WI38 (cell line): ENCODE data around the gene STYX.

ENCODE experiments used
- H3K4me3 ChIP-seq: 2 replicates; pipeline ENCODE4 v1.5.1; 2011; ENCODE audit warnings: low read depth, mild to moderate bottlenecking, control low read depth, low read length
- TF ChIP-seq, protein P1 (sequence below): IDR thresholded peaks from 2 replicates; pipeline ENCODE4 v1.5.1; 2012; ENCODE audit warnings: low read depth, mild to moderate bottlenecking, control low read depth, low read length

Gene STYX

DNA sequence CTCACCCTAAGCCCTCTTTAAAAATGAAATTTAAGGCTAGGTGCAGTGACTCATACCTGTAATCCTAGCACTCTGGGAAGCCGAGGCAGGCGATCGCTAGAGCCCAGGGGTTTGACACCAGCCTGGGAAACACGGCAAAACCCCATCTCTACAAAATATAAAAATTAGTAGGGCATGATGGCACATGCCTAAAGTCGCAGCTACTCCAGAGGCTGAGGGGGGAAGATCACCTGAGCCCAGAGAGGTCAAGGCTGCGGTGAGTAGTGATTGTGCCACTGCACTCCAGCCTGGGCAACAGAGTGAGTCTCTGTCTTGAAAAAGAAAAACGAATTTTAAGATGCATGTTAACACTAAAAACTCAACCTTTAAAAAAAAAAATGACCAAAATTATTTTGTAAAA is 48.7 kb downstream of the STYX start:
- TF ChIP-seq, protein P1, sequence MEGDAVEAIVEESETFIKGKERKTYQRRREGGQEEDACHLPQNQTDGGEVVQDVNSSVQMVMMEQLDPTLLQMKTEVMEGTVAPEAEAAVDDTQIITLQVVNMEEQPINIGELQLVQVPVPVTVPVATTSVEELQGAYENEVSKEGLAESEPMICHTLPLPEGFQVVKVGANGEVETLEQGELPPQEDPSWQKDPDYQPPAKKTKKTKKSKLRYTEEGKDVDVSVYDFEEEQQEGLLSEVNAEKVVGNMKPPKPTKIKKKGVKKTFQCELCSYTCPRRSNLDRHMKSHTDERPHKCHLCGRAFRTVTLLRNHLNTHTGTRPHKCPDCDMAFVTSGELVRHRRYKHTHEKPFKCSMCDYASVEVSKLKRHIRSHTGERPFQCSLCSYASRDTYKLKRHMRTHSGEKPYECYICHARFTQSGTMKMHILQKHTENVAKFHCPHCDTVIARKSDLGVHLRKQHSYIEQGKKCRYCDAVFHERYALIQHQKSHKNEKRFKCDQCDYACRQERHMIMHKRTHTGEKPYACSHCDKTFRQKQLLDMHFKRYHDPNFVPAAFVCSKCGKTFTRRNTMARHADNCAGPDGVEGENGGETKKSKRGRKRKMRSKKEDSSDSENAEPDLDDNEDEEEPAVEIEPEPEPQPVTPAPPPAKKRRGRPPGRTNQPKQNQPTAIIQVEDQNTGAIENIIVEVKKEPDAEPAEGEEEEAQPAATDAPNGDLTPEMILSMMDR = no peak
- no peak overlapping the region for H3K4me3 ChIP-seq

DNA sequence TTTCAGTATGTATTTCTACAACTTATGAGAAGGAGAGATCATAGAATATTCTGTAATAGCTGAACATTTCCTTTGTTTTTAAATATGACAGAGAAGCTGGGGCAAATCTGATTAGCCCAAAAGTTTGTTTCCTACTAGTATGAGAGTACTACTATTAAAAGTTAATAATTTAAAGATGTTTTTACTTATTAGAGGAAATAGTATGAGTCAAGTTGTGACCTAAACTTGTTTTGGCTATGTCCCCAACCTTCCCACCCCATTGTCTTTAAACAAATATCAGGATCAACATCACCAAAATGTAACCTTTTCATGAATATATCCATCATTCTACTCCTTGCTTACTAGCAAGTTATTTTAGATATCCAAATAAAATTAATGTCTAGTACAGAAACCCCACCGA is 50.9 kb downstream of the STYX start:
- TF ChIP-seq, protein P1 = no peak
- H3K4me3 ChIP-seq = no peak overlapping the region

DNA sequence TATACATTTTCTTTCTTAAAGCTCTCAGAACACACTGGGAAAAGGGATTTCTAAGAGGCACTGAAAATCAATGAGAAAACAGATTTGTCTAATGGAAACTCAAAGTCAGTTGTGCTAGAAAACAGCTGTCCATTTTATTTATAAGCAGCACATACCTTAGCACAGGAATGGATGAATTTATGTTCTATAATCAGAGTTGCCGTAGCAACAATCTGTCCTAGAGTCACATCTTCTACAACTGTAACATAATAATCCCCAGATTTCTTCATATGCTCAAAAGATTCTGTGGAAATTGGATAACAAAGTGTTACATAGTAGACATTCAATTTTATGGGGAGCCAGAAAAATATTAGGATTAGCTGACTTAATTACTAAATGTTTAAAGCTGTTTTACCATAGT is 51.7 kb downstream of the STYX start:
- no peak overlapping the region for H3K4me3 ChIP-seq
- TF ChIP-seq, protein P1 = no peak

DNA sequence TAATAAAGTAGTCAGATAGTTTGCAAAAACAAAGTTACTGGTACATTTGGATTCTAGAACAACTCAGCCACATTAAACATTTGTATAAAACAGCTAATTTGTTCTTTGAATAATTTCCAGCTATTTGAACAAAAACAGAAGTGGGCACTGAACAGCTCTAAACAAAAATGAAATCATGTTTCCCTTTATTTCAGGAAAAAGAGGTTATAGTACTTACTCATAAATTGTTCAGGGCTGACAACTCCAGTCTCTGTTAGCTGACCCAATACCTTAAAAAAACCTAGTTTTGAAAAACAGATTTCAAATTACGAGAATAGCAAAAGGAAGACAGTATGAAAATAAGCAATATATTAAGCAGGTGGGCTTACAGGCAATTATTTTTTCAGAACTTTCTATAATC is 53.2 kb downstream of the STYX start:
- TF ChIP-seq, protein P1 = no peak
- no peak overlapping the region for H3K4me3 ChIP-seq

DNA sequence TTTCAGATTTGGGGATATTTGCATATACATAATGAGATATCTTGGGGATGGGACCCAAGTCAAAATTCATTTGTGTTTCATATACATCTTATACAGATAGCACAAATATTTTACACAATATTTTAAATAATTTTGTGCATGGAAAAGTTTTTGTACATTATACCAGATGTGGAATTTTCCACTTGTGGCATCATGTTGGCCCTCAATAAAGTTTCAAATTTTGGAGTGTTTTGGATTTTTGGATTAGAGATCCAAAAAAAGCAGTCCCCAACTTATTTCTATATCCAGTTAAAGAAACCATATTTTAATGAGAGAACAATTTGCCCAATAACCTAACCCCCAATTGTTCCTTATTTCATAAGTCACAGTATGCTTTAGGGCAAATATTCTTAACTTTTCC is 56.9 kb downstream of the STYX start:
- TF ChIP-seq, protein P1 = no peak
- no peak overlapping the region for H3K4me3 ChIP-seq

DNA sequence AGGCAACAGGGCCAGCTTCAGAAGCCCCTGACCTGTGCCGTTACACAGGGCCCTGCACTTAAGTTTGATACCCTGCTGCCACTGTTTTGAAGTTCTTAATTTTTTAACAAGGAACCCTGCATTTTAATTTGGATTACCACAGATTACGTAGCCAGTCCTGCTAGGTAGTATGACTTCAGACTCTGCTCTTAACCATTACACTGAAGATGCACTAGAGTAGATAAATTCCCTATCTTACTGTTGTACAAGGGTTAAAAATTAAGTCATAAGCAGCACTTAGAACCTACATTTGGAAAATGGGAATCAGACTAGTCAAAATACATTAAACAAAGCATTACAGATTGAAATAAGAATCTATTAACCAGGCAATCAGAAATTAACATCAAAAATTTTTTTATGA is 59.2 kb downstream of the STYX start:
- TF ChIP-seq, protein P1 = no peak
- peak overlapping the region; percentile 70 for H3K4me3 ChIP-seq

DNA sequence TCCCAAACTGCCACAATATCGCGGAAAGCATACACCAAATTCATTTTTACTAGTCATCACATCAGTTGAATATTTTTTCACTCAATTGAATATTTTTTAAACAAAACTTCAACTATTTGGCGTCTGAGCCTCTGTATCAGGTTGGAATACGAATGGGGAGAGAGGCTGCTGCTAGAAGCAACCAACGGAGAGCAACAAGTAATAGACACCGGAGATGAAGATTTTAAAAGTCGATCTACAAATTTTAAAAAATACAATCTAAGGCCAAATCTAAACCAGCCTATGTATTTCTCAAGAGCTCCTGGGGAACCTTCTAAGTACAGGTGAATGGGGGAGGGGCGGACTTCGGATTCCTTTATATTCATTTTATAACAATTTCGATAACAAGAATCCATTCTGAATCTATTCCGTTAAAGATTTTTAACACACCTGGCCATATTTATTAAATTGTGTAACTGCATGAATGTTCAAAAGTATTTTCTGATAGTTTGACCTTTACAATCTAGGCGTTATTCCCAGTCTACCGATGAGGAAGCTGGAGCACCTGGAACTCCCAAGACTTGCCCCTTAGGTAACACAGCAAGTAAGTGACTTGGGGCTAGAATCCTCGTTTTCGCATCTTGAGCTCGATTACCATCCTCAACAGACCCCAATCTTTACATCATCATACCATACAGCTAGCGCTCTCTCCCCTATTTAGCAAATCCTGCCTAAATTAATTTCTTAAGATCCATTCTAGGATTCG is 60.2 kb downstream of the STYX start:
- TF ChIP-seq, protein P1 = no peak
- peak overlapping the region; percentile 70 for H3K4me3 ChIP-seq
